Fibroblast of gingiva (primary cell): ENCODE results near the gene GOLPH3.

Experiments
- DNase-seq: peaks from one replicate; pipeline ENCODE4 v3.0.0-alpha.2; 2011; ENCODE audit warnings: low read depth

GOLPH3 gene

DNA sequence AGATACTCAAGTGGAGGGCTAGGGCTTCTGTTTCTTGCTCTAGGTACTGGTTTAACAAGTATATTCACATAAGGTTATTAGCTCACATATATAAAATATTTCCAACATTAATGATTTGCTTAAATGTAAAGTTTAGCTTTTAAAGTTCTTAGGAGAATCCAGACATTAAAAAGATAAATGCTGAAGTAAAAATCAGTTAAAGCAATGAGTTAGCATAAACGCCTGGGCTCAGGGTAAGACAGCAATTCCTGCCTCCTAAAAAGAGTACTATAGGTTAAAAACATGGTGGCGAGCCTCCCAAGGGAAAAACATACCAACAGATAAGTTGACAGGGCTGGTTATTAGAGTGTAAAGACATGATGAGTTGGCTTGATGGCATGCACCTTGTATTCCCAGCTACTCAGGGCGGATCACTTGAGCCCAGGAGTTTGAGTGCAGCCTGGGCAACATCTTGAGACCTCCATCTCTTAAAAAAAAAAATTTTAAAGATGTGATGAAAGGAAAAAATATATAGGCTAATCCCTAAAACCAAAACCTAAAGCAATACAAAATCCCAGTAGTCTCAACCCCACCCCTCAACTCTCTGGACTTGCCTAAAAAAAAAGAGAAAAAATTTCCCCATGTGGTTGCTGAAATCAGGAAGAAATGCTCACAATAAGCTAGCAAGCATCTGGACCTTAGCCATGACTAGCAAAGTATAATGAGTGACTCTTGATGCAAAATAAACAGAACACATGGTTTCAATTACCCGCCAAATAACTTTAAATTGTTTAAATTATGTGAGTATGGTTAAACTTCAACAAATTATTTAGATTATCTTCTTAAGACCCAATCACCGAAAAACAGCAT, 3.6 kb downstream of the GOLPH3 start:
- DNase-seq: peak; percentile 93

GRCh38 chr5:32168460-32169033, 5.6 kb downstream of the GOLPH3 start:
- peak; percentile 69 for DNase-seq

DNA sequence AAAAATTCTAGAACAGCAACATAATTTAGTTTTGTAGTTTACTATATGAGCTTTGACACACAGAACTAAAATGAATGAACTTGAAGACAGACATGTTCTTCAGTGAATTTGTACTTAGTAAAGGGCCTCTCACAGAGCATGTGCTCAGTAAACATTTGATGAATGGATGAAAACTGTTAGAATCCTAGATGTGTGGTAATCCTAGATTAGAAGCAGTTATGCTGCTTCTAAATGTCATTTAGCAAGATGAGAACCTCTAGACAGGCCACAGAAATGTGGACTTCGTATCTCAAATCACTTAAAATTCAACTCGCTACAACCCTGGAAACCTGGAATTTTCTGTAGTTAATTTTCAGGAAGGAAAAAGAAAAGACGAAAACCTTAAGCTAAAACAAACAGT, 8.5 kb downstream of the GOLPH3 start:
- DNase-seq: no peak

DNA sequence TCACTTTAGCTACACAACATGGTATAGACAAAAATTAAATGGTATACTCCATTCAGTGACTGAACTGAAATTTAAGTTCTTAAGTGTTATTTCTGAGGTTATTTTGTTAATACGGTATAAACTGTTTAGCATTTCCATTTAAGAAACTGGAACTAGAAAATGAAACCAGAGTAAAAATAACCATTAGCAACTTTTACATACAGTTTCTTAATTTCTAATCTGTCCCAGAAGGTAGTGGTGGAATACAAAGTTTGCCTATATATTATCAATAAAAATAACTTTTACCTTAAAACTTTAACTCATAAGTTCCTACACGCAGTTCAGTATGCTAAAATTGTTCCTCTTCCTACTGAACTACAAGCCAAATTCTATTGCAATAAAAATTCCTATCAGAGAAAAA, 10.3 kb downstream of the GOLPH3 start:
- DNase-seq: no peak

DNA sequence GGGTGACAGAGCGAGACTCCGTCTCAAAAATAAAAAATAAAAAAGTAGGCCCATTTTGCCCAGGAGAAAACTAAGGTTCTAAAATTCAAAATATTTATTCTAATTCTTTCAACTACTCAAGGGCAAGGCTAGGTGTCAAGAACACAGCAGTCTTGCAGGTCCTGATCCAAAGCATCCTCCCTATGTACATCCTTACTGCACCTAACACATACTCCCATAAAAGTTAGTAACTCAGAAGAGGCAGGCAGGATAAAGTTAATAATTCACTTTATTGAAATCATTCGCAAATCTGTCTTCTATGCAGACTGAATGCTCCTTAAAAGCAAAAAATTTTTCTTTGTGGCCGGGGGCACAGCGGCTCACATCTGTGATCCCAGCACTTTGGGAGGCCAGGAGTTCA, 11.1 kb downstream of the GOLPH3 start:
- DNase-seq: no peak

- no peak for DNase-seq
Observed at GRCh38 chr5:32160228-32160627, 13.9 kb downstream of the GOLPH3 start.

- DNase-seq: no peak
Observed at GRCh38 chr5:32159328-32160072, 14.6 kb downstream of the GOLPH3 start.

GRCh38 chr5:32158679-32158975, 15.5 kb downstream of the GOLPH3 start:
- DNase-seq: no peak

GRCh38 chr5:32157078-32157477, 17.0 kb downstream of the GOLPH3 start:
- DNase-seq: no peak

- DNase-seq: no peak
Observed at GRCh38 chr5:32156635-32157034, 17.5 kb downstream of the GOLPH3 start.

GRCh38 chr5:32155211-32155610, 18.9 kb downstream of the GOLPH3 start:
- DNase-seq: no peak

DNA sequence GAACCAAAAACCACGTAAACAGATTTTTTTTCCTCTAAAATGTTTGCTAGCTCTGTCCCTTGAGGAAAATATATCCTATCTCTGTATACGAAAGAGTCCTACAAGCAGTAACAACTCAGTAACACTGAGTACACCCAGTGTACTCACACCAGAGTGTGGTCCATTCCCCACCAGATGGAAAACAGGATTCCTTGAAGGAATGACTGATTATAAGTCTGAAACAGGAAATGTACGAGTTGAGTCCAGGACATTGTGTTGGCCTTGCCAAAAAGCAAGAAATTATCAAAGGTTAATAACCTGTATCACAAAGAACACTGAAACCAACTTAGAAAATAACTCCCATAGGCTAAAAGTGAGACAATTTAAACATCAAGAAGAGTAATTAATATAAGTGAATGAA, 20.4 kb downstream of the GOLPH3 start:
- DNase-seq: no peak

DNA sequence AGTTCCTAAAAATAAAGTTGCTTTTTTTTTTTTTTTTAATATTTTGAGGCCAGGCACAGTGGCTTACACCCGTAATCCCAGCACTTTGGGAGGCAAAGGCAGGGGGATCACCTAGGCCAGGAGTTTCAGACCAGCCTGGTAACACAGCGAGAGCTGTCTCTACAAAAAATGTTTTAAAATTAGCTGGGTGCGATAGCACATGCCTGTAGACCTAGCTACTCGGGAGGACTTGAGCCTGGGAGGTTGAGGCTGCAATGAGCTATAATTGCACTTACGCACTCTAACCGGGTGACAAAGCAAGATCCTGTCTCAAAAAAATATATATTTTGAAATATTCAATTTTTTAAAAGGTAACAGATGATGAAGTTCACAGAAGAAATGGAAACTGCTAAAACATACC, 22.9 kb downstream of the GOLPH3 start:
- DNase-seq: no peak

DNA sequence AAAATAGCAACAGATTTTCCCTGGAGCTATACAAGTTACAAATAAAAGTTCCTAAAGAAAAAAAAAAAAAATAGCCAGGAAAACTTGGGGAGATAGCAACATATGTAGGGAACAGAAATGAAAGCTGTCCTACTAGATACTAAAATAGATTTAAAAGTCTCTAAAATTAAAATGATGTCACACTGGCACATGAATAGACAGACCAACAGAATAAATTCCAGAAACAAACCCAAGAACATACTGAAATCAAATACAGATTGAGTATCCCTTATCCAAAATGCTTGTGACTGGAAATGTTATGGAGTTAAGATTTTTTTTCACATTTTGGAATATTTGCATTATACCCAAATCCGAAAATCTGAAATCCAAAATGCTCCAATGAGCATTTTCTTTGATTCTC, 23.8 kb downstream of the GOLPH3 start:
- no peak for DNase-seq

GRCh38 chr5:32147959-32148358, 26.2 kb downstream of the GOLPH3 start:
- DNase-seq: no peak

DNA sequence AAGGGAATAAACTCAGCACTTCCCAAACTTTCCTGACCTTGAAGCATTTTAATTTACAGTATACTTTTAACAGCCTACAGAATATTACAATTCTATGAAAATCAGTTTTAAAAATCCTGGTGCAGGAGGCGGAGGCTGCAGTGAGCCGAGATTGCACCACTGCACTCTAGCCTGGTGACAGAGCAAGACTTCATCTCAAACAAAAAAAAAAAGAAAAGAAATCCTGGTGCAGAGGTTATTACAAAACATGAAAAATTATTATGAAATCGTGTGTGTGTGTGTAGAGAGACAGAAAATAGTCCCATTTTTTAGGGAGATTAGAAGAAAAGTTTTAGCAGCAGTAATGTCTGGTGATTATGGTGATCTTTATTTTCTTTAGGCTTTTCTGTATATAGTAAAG, 26.9 kb downstream of the GOLPH3 start:
- DNase-seq: peak; percentile 58

DNA sequence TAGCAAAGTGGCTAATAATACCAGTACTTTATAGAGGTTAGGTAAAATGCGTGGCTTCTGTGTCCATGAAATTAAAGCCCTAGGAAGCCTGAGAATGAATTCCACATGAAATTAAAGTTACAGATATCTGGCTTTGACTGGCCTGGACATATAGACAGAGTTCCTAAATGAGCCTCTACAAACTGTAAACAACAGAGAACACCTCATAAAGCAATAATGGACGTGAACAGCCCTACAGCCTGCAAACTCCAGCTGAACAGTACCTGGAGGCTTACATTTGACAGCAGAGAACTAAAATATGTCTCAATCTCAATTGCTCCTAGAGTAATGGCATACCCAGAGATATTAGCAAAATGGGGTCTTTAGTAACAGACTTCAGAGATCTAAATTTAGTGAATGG, 28.7 kb downstream of the GOLPH3 start:
- DNase-seq: no peak

DNA sequence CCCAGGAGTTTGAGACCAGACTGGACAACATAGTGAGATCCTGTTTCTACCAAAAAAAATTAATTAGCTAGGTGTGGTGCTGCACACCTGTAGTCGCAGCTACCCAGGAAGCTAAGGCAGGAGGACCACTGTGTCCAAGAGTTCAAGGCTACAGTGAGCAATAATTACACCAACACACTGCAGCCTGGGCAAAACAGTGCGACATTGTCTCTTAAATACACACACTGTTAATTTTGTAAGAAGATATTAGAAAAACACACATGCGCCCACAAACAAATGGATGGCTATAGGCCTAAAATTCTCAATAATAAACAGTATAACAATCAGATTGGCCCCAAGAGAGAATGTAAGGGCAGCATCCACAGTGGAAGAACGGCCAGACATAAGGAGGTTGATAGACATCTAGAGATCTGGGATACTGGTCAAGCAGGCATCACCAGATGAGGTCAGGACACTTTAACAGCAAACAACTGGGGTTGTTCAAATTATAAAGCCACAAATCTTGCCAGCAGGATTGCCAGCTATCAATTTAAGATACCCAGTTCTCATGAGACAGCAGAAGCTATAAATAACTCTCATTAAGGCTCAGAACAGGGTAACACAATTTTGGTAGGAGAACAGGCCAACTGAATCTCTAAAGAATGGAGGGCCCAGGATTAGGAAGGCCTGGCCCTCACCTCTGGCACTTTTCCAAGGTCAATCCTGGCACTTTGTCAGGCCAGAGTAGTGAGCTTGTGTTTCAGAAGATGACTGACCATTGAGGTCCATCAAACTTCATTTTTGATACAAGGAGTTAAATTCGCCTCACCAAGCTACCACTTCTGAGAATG, 29.5 kb downstream of the GOLPH3 start:
- DNase-seq: no peak

GRCh38 chr5:32143617-32144377, 30.3 kb downstream of the GOLPH3 start:
- DNase-seq: no peak

GRCh38 chr5:32138839-32139493, 35.2 kb downstream of the GOLPH3 start:
- DNase-seq: no peak

DNA sequence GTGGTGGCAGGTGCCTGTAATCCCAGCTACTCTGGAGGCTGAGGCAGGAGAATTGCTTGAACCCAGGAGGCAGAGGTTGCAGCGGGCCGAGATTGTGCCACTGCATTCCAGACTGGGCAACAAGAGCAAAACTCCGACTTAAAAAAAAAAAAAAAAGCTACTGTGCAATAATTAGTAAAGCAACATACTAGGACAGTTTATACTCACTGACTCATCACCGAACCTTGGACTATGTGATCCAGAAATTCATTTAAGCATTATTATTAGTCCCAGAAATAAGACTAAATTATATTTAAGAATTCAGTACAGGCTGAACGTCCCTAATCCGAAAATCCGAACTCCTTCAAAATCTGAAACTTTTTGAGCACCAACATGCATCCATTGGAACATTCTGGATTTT, 37.8 kb downstream of the GOLPH3 start:
- DNase-seq: peak; percentile 33
